PFSK-1 (cell line): ENCODE results near the gene SLC39A11.

Experiments
- FOXP2 ChIP-seq: optimal IDR thresholded peaks from 2 replicates; pipeline ENCODE3; 2011; ENCODE audit warnings: borderline replicate concordance, control low read depth, inconsistent platforms; ENCODE audit not compliant: insufficient read depth; ENCODE audit errors: extremely low read length, extremely low read depth
- POLR2AphosphoS5 ChIP-seq: IDR thresholded peaks from 2 replicates; pipeline ENCODE4 v1.6.1; 2012; ENCODE audit warnings: low read depth, mild to moderate bottlenecking, control low read depth, low read length, moderate library complexity
- SIN3A ChIP-seq: IDR thresholded peaks from 2 replicates; pipeline ENCODE4 v1.6.1; 2012; ENCODE audit warnings: mild to moderate bottlenecking, low read length, moderate library complexity, borderline replicate concordance; ENCODE audit not compliant: insufficient read depth
- TAF1 ChIP-seq: IDR thresholded peaks from 2 replicates; pipeline ENCODE4 v1.6.1; 2012; ENCODE audit warnings: low read length, control low read depth, borderline replicate concordance; ENCODE audit not compliant: insufficient read depth
- TF ChIP-seq, protein P1 (sequence below), 2 experiments: IDR thresholded peaks; 2 replicates each; pipeline versions ENCODE4 v1.6.1 to v1.8.0; 2011 to 2012; ENCODE audit warnings: low read depth in 2 of 2, low read length in 2 of 2, control low read depth in 1 of 2, inconsistent platforms in 1 of 2, mild to moderate bottlenecking in 1 of 2, moderate library complexity in 1 of 2; ENCODE audit not compliant: insufficient read depth in 1 of 2

Gene SLC39A11

DNA sequence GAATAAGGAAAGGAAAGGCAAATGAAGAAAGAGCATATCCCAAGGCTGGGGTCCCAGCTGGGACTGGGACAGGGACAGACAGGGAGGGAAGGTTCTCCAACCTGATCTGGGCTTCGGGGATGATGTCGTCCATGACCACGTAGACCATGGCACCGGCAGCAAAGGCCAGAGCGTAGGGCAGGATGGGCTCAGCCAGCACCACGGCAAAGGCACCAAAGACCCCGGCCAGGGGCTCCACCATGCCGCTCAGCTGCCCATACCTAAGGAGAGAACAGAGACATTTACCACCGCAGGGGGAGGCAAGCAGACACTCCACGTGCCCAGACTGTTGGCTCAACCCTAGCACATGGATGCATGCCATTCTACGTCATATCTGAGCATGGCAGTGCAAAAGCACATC, 443.8 kb downstream of the SLC39A11 start:
- TF ChIP-seq SIN3A (no peak), POLR2AphosphoS5 (no peak), FOXP2 (no peak), TAF1 (no peak)
- TF ChIP-seq, protein P1, sequence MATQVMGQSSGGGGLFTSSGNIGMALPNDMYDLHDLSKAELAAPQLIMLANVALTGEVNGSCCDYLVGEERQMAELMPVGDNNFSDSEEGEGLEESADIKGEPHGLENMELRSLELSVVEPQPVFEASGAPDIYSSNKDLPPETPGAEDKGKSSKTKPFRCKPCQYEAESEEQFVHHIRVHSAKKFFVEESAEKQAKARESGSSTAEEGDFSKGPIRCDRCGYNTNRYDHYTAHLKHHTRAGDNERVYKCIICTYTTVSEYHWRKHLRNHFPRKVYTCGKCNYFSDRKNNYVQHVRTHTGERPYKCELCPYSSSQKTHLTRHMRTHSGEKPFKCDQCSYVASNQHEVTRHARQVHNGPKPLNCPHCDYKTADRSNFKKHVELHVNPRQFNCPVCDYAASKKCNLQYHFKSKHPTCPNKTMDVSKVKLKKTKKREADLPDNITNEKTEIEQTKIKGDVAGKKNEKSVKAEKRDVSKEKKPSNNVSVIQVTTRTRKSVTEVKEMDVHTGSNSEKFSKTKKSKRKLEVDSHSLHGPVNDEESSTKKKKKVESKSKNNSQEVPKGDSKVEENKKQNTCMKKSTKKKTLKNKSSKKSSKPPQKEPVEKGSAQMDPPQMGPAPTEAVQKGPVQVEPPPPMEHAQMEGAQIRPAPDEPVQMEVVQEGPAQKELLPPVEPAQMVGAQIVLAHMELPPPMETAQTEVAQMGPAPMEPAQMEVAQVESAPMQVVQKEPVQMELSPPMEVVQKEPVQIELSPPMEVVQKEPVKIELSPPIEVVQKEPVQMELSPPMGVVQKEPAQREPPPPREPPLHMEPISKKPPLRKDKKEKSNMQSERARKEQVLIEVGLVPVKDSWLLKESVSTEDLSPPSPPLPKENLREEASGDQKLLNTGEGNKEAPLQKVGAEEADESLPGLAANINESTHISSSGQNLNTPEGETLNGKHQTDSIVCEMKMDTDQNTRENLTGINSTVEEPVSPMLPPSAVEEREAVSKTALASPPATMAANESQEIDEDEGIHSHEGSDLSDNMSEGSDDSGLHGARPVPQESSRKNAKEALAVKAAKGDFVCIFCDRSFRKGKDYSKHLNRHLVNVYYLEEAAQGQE (IDR thresholded peaks at IDR 0.05; ENCODE audit: insufficient read depth in 1 of 2, low read depth in 2 of 2, low read length in 2 of 2), result no peak

DNA sequence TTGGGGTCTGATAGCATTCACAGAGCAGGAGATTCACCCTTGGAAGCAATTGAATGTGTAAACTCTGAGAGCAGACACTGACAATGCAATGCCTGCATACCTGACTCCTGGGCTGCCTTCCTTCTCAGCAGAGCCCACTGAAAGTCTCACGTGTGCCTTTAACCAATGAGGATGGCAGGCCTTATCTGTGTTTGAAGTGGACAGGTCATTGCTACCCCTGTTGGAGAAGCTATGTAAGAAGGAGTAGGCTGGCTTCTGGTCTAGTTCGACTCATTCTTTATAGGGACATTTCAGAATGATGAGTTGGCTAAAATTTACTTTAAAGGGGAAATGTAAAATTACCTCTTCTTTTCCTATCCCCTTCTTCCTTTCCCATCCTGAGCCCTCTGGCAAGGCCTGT, 446.3 kb downstream of the SLC39A11 start:
- TF ChIP-seq POLR2AphosphoS5, result no peak
- TF ChIP-seq SIN3A, result no peak
- no peak for TF ChIP-seq TAF1

DNA sequence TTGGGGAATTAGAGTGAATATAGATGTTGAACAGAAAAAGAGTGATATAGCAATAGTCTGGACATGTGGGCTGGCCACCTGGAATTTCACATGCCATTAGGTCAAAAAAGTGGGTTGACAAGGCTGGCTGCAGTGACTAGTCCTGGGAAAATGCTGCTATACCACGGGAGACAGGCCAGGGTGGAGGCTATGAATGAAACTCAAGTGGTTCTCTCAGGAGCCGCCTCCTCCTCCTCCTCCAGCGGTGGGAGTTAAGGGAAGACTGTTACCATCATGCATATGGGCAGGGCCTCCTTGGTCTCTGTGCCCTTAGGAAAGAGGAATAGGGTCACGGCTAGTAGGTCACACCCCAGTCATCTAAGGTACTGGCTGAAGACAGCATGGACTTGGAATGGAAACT, 448.0 kb downstream of the SLC39A11 start:
- TF ChIP-seq FOXP2 (no peak), SIN3A (no peak), TAF1 (no peak), POLR2AphosphoS5 (no peak)
- TF ChIP-seq, protein P1 (IDR thresholded peaks at IDR 0.05; ENCODE audit: insufficient read depth in 1 of 2, low read depth in 2 of 2, low read length in 2 of 2), result no peak

DNA sequence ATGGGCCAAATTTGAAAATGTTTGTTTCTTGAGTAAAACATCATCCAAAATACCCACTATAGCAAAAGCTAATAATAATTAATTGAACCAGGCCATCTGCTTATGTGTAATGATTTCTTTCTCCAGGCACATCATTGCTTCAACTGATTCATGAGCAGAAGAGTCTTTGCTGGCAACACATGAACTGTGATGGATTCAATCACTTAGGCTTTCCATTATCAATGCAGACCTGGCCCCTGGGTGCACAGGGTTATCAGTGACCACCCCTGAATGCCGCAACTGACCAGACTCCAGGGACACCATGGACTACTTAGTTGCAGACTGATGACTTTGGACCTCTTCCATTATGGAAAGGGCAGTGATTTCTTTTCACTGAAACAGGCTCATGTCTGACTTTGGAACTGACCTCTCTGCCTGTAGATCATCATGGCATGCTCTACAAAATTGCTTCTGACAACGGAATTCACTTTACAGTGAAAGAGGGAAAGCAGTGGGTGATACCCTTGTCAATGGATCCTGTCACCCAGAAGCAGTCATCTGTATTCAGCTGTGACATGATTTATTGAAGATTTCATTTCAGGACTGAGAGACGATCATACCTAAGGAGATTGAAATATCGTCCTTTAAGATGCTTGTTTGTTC, 448.8 kb downstream of the SLC39A11 start:
- TF ChIP-seq TAF1 (no peak), SIN3A (no peak)

DNA sequence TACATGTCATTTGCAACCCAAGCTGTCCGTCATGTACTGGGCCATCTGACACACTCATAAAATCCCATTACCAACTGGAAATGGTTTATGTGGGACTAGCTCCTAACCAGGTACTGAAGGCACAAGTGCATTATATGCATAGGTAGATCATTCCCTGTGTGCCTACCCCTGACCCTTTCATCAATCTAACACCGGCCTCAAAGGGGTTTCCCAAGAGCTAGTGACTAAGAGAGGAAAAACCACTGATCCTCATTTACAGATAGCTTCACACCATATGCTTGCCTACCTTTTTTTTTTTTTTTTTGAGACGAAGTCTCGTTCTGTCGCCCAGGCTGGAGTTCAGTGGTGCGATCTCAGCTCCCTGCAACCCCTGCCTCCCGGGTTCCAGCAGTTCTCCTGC, 449.8 kb downstream of the SLC39A11 start:
- TF ChIP-seq, protein P1 (IDR thresholded peaks at IDR 0.05; ENCODE audit: insufficient read depth in 1 of 2, low read depth in 2 of 2, low read length in 2 of 2), result no peak
- TF ChIP-seq POLR2AphosphoS5 (no peak), TAF1 (no peak), FOXP2 (no peak), SIN3A (no peak)

DNA sequence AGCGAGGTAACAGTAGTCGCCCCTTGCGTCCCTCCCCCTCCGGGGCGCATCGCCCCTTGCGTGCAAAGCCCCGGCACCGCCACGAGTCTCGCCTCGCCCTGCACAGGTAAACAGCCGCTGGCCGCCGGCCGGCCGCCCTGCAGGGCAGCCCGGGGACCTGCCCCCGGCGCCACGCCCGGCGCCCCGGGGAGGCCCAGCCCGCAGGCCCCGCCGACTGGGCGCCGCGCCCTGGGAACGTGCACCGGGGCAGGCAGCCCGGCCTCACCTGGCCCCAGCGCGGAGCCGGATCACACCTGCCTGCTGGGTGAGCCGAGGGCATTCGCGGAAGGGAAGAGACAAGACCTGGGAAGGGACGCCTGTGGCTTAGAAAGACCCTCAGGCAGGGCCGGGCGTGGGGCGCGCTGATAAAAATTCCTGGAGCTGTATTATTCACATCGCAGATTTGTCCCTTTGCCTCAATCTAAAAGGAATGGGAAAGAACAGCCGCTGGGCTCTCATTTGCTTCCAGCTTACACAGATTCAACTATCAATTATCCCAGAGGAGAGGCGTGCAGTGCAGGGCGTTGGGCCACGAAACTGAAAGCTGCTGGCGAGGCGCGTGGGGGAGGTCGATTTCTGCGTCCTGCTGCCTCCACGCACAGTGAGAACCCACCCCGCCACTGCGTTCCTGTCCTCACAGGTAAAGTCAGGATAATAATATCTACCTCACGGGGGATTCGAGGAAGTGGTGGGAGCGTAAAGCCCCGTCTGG, 451.9 kb downstream of the SLC39A11 start:
- TF ChIP-seq TAF1 (no peak), SIN3A (no peak), FOXP2 (no peak)
- TF ChIP-seq, protein P1 (IDR thresholded peaks at IDR 0.05; ENCODE audit: insufficient read depth in 1 of 2, low read depth in 2 of 2, low read length in 2 of 2), result no peak
